HG02798 (cell line): ENCODE results near the gene CEMP1.
A peak's percentile ranks its signal among the peaks of the same experiment; 100 is the strongest.

ENCODE experiments used
- ATAC-seq: cut with Tn5 transposase; IDR thresholded peaks from one replicate; pipeline ENCODE4 v1.9.1; 2021; ENCODE audit warnings: mild to moderate bottlenecking; ENCODE audit not compliant: unreplicated experiment, poor library complexity

Gene CEMP1

GRCh38 chr16:2520784-2521531, 10.2 kb downstream of the CEMP1 start:
- ATAC-seq, result peak; percentile 5

- peak; percentile 65 for ATAC-seq
Measured at GRCh38 chr16:2520097-2520783, 11.0 kb downstream of the CEMP1 start, which contains the start of gene AMDHD2. AMDHD2 (plus strand) TSS chr16:2520371; CDS start chr16:2520459, 88 bp downstream.

- ATAC-seq, result no peak
Measured at GRCh38 chr16:2519711-2520080, 11.5 kb downstream of the CEMP1 start.

- no peak for ATAC-seq
Measured at GRCh38 chr16:2518823-2519710, 12.1 kb downstream of the CEMP1 start.

- ATAC-seq, result no peak
Measured at GRCh38 chr16:2517954-2518605, 13.1 kb downstream of the CEMP1 start.

GRCh38 chr16:2516391-2517240, 14.6 kb downstream of the CEMP1 start:
- no peak for ATAC-seq

GRCh38 chr16:2515180-2515851, 15.9 kb downstream of the CEMP1 start:
- ATAC-seq, result no peak

GRCh38 chr16:2514333-2515179, 16.7 kb downstream of the CEMP1 start:
- no peak for ATAC-seq

- ATAC-seq, result peak; percentile 78
Measured at GRCh38 chr16:2513405-2514332, 17.5 kb downstream of the CEMP1 start, which contains the start of gene ATP6V0C. ATP6V0C (plus strand) TSS chr16:2513952; CDS start chr16:2514104, 152 bp downstream.

GRCh38 chr16:2512735-2513404, 18.3 kb downstream of the CEMP1 start:
- no peak for ATAC-seq

GRCh38 chr16:2511996-2512734, 19.0 kb downstream of the CEMP1 start:
- ATAC-seq, result no peak

- no peak for ATAC-seq
Measured at GRCh38 chr16:2511128-2511800, 19.9 kb downstream of the CEMP1 start.

GRCh38 chr16:2508722-2509400, 22.3 kb downstream of the CEMP1 start:
- ATAC-seq, result no peak

- ATAC-seq, result peak; percentile 12
Measured at GRCh38 chr16:2507665-2508064, 23.5 kb downstream of the CEMP1 start.
